IPS-15b (cell line): ENCODE results near the gene SNCG.
"Not testable (repeated sequence)": the region's sequence is repeated elsewhere in the genome, so short reads cannot be mapped to it uniquely, and the experiment has no call there.

Experiments
- H3K27me3 ChIP-seq: one replicate; pipeline ENCODE4 v1.6.1; 2013; ENCODE audit warnings: low read length; ENCODE audit not compliant: control insufficient read depth, insufficient read depth
- H3K36me3 ChIP-seq: one replicate; pipeline ENCODE4 v1.6.1; 2013; ENCODE audit warnings: low read length; ENCODE audit not compliant: control insufficient read depth, insufficient read depth
- H3K4me1 ChIP-seq: one replicate; pipeline ENCODE4 v1.6.1; 2013; ENCODE audit warnings: mild to moderate bottlenecking, low read length; ENCODE audit not compliant: control insufficient read depth, insufficient read depth
- H3K4me3 ChIP-seq: one replicate; pipeline ENCODE4 v1.5.1; 2013; ENCODE audit warnings: low read depth, low read length
- H3K9ac ChIP-seq: one replicate; pipeline ENCODE4 v1.6.1; 2013; ENCODE audit warnings: low read depth, mild to moderate bottlenecking, low read length
- H3K9me3 ChIP-seq: one replicate; pipeline ENCODE4 v1.6.1; 2013; ENCODE audit warnings: mild to moderate bottlenecking, low read length; ENCODE audit not compliant: control insufficient read depth, insufficient read depth

The SNCG gene

DNA sequence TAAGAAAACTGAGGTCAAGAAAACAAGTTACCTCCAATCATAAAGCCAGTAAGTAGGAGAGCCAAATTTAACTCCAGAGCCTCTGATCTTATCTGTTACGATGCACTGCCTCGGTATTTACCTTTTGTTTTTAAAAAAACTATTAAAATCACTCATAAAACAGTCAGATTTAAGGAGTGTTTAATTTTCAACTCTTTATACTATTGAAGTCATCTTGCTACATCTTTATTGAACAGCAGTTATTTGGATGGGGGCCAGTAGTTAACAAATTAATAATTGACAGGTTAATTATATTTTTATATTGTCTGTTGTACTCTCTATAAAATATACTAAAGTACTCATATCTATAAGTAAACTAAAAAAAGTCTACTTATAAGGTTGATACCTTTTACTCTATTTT is 34.5 kb downstream of the SNCG start:
- Histone ChIP-seq H3K4me3 (no peak overlapping the region), H3K9ac (no peak overlapping the region), H3K36me3 (no peaks in the 10 kb centered on the region), H3K4me1 (no peaks in the 10 kb centered on the region), H3K27me3 (no peaks in the 10 kb centered on the region), H3K9me3 (no peaks in the 10 kb centered on the region)

DNA sequence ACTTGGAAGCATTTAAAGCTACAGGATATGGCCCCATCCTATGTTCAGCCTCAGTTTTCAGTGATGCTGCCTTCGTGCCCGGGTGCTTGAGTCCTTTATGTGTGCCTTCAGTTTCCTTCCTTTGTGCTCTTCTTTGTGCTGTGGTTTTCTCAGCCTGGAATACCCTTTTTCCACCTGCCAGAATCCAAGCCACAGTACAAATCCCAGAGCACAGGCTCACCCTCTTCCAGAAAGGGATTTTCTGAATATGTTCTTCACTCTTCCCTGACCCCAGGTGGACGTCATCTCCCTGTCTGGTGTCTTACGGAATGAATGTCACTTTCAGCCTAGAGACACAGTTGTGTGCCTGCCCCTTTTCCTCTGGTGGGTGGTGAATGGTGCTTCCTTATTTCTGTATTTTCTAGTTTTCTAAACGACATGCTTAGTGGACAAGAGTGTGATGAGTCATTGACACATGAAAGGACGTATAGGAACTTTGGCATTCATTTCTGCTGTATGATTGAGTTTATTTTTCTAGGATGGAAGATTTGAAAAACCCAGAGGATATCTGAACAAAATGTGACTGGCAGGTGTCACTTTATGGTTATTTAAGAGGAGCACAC is 41.5 kb downstream of the SNCG start:
- not testable (repeated sequence) for H3K4me3 ChIP-seq, H3K9ac ChIP-seq, H3K27me3 ChIP-seq, H3K9me3 ChIP-seq, H3K36me3 ChIP-seq, H3K4me1 ChIP-seq

DNA sequence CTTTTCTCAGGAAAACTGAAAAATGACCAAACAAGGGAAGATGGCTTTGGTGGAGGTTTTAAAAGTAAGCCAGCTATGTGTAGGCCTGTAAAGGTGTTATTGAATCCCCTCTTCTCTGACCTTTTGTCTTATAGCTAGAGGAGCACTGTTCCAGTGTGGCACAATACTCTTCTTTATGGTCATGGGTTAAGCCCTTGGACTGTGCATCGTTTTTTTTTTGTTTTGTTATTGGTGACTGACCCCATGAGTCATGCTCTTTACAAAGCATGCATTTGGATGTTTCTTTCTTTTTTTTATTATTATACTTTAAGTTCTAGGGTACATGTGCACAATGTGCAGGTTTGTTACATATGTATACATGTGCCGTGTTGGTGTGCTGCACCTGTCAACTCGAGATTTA is 42.1 kb downstream of the SNCG start:
- H3K9ac ChIP-seq, result no peak overlapping the region
- H3K9me3 ChIP-seq, result no peaks in the 10 kb centered on the region
- no peaks in the 10 kb centered on the region for H3K36me3 ChIP-seq
- H3K4me1 ChIP-seq, result no peaks in the 10 kb centered on the region
- H3K27me3 ChIP-seq, result no peaks in the 10 kb centered on the region
- H3K4me3 ChIP-seq, result no peak overlapping the region

DNA sequence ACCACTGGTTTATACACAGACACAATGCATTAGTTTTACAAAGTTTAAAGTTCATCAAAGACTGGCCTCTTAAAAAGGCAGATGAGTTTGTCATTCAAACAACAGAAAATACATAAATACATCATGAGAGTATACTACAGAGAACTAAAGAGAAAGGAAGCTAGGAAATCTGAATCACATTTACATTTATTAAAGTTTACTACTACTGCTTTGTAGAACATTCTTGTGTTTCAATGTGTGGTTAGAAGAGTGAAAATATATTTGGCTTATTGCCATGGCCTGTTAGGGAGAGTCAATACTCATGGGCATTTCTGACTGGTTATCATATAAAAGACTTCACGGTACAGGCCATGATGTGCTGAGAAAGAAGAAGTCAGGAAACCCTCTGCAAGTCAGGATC is 48.7 kb downstream of the SNCG start:
- not testable (repeated sequence) for H3K36me3 ChIP-seq, H3K4me1 ChIP-seq, H3K9ac ChIP-seq, H3K27me3 ChIP-seq, H3K9me3 ChIP-seq, H3K4me3 ChIP-seq

DNA sequence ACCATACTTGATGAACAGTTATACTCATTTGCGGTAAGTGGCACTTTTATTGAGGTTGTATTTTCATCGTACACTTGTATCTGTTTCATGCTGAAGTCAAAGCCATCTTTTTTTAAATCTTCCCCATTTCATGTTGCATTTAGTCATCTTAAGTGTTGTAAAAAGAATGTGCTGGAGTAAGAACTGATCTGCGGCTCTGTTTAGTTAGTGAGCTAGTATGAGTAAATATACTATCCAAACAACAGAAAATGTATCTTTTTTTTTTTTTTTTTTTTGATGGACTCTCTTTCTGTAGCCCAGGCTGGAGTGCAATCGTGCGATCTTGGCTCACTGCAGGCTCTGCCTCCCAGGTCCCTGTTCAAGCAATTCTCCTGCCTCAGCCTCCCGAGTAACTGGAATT is 49.3 kb downstream of the SNCG start:
- H3K4me1 ChIP-seq, H3K9ac ChIP-seq, H3K4me3 ChIP-seq, H3K9me3 ChIP-seq, H3K36me3 ChIP-seq, H3K27me3 ChIP-seq: not testable (repeated sequence)

DNA sequence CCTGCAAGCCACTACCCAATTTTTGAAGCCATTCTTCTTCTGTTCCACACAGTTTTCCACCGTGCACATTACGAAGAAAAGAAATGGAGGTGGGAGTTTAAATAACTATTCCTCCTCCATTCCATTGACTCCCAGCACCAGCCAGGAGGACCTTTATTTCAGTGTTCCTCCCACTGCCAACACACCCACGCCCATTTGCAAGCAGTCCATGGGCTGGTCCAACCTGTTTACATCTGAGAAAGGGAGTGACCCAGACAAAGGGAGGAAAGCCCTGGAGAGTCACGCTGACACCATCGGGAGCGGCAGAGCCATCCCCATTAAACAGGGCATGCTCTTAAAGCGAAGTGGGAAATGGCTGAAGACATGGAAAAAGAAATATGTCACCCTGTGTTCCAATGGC is 49.9 kb downstream of the SNCG start:
- H3K27me3 ChIP-seq, result not testable (repeated sequence)

DNA sequence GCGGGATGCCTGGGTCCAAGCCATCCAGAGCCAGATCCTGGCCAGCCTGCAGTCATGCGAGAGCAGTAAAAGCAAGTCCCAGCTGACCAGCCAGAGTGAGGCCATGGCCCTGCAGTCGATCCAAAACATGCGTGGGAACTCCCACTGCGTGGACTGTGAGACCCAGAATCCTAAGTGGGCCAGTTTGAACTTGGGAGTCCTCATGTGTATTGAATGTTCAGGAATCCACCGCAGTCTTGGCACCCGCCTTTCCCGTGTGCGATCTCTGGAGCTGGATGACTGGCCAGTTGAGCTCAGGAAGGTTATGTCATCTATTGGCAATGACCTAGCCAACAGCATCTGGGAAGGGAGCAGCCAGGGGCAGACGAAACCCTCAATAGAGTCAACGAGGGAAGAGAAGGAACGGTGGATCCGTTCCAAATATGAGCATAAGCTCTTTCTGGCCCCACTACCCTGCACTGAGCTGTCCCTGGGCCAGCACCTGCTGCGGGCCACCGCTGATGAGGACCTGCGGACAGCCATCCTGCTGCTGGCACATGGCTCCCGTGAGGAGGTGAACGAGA is 50.8 kb downstream of the SNCG start:
- H3K4me1 ChIP-seq, H3K27me3 ChIP-seq, H3K9ac ChIP-seq, H3K9me3 ChIP-seq, H3K36me3 ChIP-seq, H3K4me3 ChIP-seq: not testable (repeated sequence)

More for the DNA sequence above, 49.9 kb downstream of the SNCG start:
- not testable (repeated sequence) for H3K4me3 ChIP-seq, H3K9ac ChIP-seq, H3K9me3 ChIP-seq, H3K36me3 ChIP-seq, H3K4me1 ChIP-seq
